Measurements from ENCODE around the gene FYN.

DNA sequence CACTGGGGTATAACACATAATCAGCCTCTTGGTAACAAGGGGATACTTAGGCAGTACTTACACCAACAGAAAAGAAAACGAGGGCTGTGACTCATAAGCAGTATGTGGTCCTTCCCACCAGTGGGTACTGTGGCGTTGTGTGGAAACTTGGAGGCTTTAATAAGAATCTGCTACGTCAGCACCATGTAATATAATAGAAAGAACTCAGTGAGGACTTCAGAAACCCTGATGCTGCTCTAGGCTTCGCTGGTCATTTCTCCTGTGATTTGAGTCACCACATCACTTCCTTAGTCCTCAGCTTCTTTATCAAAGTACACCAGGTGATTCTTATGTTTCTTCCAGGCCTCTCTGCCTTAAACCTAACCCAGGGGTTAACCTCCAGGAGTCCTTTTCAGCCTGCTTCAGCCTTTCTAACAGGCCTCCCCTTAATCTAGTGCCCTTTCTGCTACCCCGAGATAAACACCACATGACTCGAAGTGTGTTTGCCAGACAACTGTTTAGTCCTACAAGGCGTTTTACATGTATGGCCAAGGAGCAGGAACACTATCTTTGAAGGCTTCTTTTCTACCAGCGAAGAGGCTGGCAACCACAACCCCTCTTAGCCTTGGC lies 68.5 kb downstream of the FYN start:
- TF ChIP-seq ZBTB7A (tag by site-specific recombination; IDR thresholded peaks at IDR 0.05; ENCODE audit: low read depth): no peak
- TF ChIP-seq ZNF629 (tag by site-specific recombination; IDR thresholded peaks at IDR 0.05): no peak
- TF ChIP-seq ZNF785 (tag by site-specific recombination; IDR thresholded peaks at IDR 0.05): no peak
- TF ChIP-seq ZNF510 (tag by site-specific recombination; IDR thresholded peaks at IDR 0.05; ENCODE audit: insufficient replicate concordance): no peak
- TF ChIP-seq, protein P1, sequence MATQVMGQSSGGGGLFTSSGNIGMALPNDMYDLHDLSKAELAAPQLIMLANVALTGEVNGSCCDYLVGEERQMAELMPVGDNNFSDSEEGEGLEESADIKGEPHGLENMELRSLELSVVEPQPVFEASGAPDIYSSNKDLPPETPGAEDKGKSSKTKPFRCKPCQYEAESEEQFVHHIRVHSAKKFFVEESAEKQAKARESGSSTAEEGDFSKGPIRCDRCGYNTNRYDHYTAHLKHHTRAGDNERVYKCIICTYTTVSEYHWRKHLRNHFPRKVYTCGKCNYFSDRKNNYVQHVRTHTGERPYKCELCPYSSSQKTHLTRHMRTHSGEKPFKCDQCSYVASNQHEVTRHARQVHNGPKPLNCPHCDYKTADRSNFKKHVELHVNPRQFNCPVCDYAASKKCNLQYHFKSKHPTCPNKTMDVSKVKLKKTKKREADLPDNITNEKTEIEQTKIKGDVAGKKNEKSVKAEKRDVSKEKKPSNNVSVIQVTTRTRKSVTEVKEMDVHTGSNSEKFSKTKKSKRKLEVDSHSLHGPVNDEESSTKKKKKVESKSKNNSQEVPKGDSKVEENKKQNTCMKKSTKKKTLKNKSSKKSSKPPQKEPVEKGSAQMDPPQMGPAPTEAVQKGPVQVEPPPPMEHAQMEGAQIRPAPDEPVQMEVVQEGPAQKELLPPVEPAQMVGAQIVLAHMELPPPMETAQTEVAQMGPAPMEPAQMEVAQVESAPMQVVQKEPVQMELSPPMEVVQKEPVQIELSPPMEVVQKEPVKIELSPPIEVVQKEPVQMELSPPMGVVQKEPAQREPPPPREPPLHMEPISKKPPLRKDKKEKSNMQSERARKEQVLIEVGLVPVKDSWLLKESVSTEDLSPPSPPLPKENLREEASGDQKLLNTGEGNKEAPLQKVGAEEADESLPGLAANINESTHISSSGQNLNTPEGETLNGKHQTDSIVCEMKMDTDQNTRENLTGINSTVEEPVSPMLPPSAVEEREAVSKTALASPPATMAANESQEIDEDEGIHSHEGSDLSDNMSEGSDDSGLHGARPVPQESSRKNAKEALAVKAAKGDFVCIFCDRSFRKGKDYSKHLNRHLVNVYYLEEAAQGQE (tag by site-specific recombination; IDR thresholded peaks at IDR 0.05): no peak

Measured in HEK293 (cell line).